Neural cell (in vitro differentiated cells): ENCODE measurements around the gene PXMP2. TPM values are rescaled to one million over a fixed set of nuclear protein-coding genes. Genes with fewer than 3 reads are reported as not detected.
"Not testable (repeated sequence)": the region's sequence is repeated elsewhere in the genome, so short reads cannot be mapped to it uniquely, and the experiment has no call there.

Source experiments
- H2AFZ ChIP-seq: fragments of 200-600, 300-800 bp; sonication (generic), shearing (Covaris generic); 2 replicates; pipeline ENCODE4 v1.6.0; 2014; ENCODE audit warnings: low read depth, mild to moderate bottlenecking, antibody characterized with exemption, low read length, moderate library complexity
- H3F3A ChIP-seq: fragments of 200-600 bp; shearing (Covaris generic); 2 replicates; pipeline ENCODE4 v1.6.1; 2016; ENCODE audit warnings: mild to moderate bottlenecking, moderate library complexity, mixed read lengths, antibody characterized with exemption, low read length; ENCODE audit not compliant: insufficient read depth, poor library complexity, severe bottlenecking
- H3K27ac ChIP-seq: fragments of 200-600, 300-800 bp; sonication (generic), shearing (Covaris generic); 2 replicates; pipeline ENCODE4 v1.5.1; 2014; ENCODE audit warnings: mild to moderate bottlenecking, low read length, moderate library complexity
- H3K27me3 ChIP-seq: fragments of 300-800, 200-600 bp; sonication (generic), shearing (Covaris generic); 2 replicates; pipeline ENCODE4 v1.6.0; 2014; ENCODE audit warnings: mild to moderate bottlenecking, low read depth, low read length, moderate library complexity; ENCODE audit not compliant: insufficient read depth
- H3K36me3 ChIP-seq: fragments of 300-800, 200-600 bp; sonication (generic), shearing (Covaris generic); 2 replicates; pipeline ENCODE4 v1.5.1; 2014; ENCODE audit warnings: mild to moderate bottlenecking, antibody characterized with exemption, low read length, moderate library complexity; ENCODE audit not compliant: insufficient read depth
- H3K4me2 ChIP-seq: fragments of 300-800, 200-600 bp; sonication (generic), shearing (Covaris generic); 2 replicates; pipeline ENCODE4 v1.6.0; 2014; ENCODE audit warnings: mild to moderate bottlenecking, low read length
- H3K4me3 ChIP-seq: fragments of 300-800, 200-600 bp; sonication (generic), shearing (Covaris generic); 2 replicates; pipeline ENCODE4 v1.5.1; 2014; ENCODE audit warnings: mild to moderate bottlenecking, low read length, moderate library complexity
- H3K79me2 ChIP-seq: fragments of 200-600 bp; shearing (Covaris generic); replicated peaks from 2 replicates; pipeline ENCODE4 v1.6.0; 2014; ENCODE audit warnings: mild to moderate bottlenecking, low read length, moderate library complexity; ENCODE audit not compliant: insufficient read depth
- H3K9ac ChIP-seq: fragments of 300-800, 200-600 bp; sonication (generic), shearing (Covaris generic); 2 replicates; pipeline ENCODE4 v1.6.1; 2016; ENCODE audit warnings: mild to moderate bottlenecking, low read length, mixed read lengths
- H3K9me2 ChIP-seq: fragments of 200-600 bp; shearing (Covaris generic); 2 replicates; pipeline ENCODE4 v1.6.1; 2016; ENCODE audit warnings: mild to moderate bottlenecking, low read length, mixed read lengths; ENCODE audit not compliant: insufficient read depth
- H3K9me3 ChIP-seq: fragments of 200-600, 300-800 bp; sonication (generic), shearing (Covaris generic); 2 replicates; pipeline ENCODE4 v1.6.1; 2016; ENCODE audit warnings: mild to moderate bottlenecking, mixed run types, low read length, moderate library complexity, mixed read lengths
- H4K20me1 ChIP-seq: fragments of 200-600 bp; shearing (Covaris generic); 2 replicates; pipeline ENCODE4 v1.6.1; 2016; ENCODE audit warnings: mild to moderate bottlenecking, mixed run types; ENCODE audit not compliant: insufficient read depth
- EZH2 ChIP-seq: fragments of 200-600, 300-800 bp; shearing (Covaris generic), sonication (generic); IDR thresholded peaks from 2 replicates; pipeline ENCODE4 v1.6.1; 2014; ENCODE audit warnings: antibody characterized with exemption, low read length, borderline replicate concordance, mild to moderate bottlenecking; ENCODE audit not compliant: insufficient read depth, poor library complexity, severe bottlenecking
- POLR2AphosphoS5 ChIP-seq: IDR thresholded peaks from 2 replicates; pipeline ENCODE4 v1.6.1; 2012
- SMC3 ChIP-seq: fragments of 450-650 bp; conservative IDR thresholded peaks from 2 replicates; pipeline ENCODE4 v1.6.1; 2014; ENCODE audit warnings: antibody characterized with exemption, mild to moderate bottlenecking, moderate library complexity; ENCODE audit not compliant: poor library complexity
- TAF1 ChIP-seq: IDR thresholded peaks from 2 replicates; pipeline ENCODE4 v1.6.1; 2012; ENCODE audit warnings: low read depth
- polyA plus RNA-seq: library from polyadenylated mRNA; depleted of rRNA; stranded (reverse); fragments of >200 nt; gene quantifications from 2 replicates; pipeline ENCODE4 v1.2.3, GENCODE V29; 2014
- small RNA-seq, 3 experiments: library from RNA; depleted of rRNA; stranded (forward); fragments of <200 nt; gene quantifications; one replicate each; pipeline ENCODE3, GENCODE V24; 2012
- TF ChIP-seq, protein P1 (sequence below): IDR thresholded peaks from 2 replicates; pipeline ENCODE4 v1.6.1; 2012; ENCODE audit warnings: borderline replicate concordance
- TF ChIP-seq, protein P2 (sequence below): fragments of 450-650 bp; IDR thresholded peaks from 2 replicates; pipeline ENCODE4 v1.5.1; 2014; ENCODE audit warnings: antibody characterized with exemption, mild to moderate bottlenecking, moderate library complexity; ENCODE audit not compliant: poor library complexity, severe bottlenecking

The PXMP2 gene
- polyA plus RNA-seq, 1 donor from 2014 or later: 95.8 TPM

DNA sequence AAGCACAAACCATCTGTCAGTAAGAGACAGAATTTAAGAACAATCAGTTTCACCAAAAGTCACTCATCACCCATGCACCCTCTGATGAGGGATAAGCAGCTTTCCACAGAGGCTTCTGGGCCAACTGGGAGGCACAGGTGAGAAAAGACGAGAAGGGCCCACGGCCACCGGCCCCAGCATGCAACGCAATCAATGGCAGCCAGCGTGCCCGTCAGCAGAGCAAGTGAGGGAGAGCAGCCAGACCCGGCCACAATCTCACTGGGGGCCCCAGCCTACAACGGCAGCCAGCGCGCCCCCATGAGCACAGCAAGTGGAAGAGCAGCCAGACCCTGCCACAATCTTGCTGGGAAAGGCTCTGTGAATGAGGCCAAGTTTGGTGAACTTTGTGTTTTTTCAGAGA lies 60.9 kb downstream of the PXMP2 start:
- H3F3A ChIP-seq: no peaks in the 10 kb centered on the region
- no peak overlapping the region for H3K4me3 ChIP-seq
- no peaks in the 10 kb centered on the region for H3K79me2 ChIP-seq
- peaks cover 6% of the 10 kb centered on the region for H3K36me3 ChIP-seq
- H3K27me3 ChIP-seq: no peaks in the 10 kb centered on the region
- no peak overlapping the region for H3K4me2 ChIP-seq
- no peak overlapping the region for H2AFZ ChIP-seq
- no peak overlapping the region for H3K9ac ChIP-seq
- TF ChIP-seq SMC3 (no peak), POLR2AphosphoS5 (no peak)
- H3K9me2 ChIP-seq: no peaks in the 10 kb centered on the region
- no peaks in the 10 kb centered on the region for H4K20me1 ChIP-seq
- no peaks in the 10 kb centered on the region for H3K9me3 ChIP-seq
- no peak overlapping the region for H3K27ac ChIP-seq

DNA sequence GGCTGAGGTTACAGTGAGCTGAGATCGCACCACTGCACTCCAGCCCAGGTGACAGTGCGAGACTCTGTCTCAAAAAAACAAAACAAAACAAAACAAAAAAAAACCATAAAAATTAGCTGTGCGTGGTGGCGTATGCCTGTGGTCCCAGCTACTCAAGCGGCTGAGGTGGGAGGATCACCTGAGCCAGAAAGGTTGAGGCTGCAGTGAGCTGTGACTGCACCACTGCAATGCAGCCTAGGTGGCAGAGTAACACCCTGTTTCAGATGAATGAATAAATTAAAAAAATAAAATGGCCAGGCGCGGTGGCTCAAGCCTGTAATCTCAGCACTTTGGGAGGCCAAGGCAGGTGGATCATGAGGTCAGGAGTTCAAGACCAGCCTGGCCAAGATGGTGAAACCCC lies 66.3 kb downstream of the PXMP2 start:
- H3K4me2 ChIP-seq, H4K20me1 ChIP-seq, H3K27me3 ChIP-seq, H3K9me3 ChIP-seq, H3F3A ChIP-seq, H3K36me3 ChIP-seq, H3K9me2 ChIP-seq, H3K27ac ChIP-seq, H3K4me3 ChIP-seq, H2AFZ ChIP-seq, H3K9ac ChIP-seq: not testable (repeated sequence)
- H3K79me2 ChIP-seq: peaks cover 17% of the 10 kb centered on the region

DNA sequence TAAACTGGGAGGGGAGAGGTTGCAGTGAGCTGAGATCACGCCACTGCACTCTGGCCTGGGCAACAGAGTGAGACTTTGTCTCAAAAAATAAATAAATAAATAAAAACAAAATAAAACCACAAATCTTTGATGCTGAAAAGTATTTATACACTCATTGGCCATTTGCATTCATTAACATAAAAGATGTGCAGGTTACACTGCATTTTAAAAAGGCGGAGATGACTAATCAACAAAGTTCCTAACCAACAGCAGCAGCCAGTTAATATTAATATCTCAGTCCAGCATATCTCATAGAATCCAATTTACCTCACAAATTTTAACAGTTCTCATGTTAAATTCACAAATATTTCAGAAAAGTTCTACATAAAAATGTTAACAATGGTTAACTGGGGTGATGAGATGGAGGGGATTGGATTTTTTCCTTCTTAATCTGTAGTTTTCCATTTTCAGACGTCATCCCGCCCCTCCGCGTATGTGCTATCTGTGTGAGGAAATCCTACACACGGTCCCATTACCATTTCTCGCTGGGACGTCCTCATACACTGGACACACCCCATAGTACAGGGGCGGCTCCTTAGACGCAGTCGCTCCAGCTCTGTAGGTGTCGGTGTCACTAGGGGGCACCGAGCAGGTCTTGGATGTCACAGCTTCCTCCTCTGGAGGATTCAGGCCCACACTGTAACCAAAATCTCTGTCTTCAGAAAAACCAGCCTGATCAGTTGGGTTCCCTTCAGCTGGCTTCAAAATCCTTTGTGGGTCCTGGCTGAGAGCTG lies 67.0 kb downstream of the PXMP2 start:
- Histone ChIP-seq H3K36me3 (no peaks in the 10 kb centered on the region), H3K27me3 (no peaks in the 10 kb centered on the region), H3K4me2 (no peak overlapping the region), H3K79me2 (peaks cover 21% of the 10 kb centered on the region), H2AFZ (no peak overlapping the region), H3K9ac (no peak overlapping the region), H3K27ac (no peak overlapping the region), H3K9me2 (no peaks in the 10 kb centered on the region), H3K4me3 (no peak overlapping the region), H4K20me1 (no peaks in the 10 kb centered on the region), H3F3A (no peaks in the 10 kb centered on the region), H3K9me3 (no peaks in the 10 kb centered on the region)
- no peak for TF ChIP-seq SMC3
- no peak for TF ChIP-seq EZH2
- TF ChIP-seq, protein P1, sequence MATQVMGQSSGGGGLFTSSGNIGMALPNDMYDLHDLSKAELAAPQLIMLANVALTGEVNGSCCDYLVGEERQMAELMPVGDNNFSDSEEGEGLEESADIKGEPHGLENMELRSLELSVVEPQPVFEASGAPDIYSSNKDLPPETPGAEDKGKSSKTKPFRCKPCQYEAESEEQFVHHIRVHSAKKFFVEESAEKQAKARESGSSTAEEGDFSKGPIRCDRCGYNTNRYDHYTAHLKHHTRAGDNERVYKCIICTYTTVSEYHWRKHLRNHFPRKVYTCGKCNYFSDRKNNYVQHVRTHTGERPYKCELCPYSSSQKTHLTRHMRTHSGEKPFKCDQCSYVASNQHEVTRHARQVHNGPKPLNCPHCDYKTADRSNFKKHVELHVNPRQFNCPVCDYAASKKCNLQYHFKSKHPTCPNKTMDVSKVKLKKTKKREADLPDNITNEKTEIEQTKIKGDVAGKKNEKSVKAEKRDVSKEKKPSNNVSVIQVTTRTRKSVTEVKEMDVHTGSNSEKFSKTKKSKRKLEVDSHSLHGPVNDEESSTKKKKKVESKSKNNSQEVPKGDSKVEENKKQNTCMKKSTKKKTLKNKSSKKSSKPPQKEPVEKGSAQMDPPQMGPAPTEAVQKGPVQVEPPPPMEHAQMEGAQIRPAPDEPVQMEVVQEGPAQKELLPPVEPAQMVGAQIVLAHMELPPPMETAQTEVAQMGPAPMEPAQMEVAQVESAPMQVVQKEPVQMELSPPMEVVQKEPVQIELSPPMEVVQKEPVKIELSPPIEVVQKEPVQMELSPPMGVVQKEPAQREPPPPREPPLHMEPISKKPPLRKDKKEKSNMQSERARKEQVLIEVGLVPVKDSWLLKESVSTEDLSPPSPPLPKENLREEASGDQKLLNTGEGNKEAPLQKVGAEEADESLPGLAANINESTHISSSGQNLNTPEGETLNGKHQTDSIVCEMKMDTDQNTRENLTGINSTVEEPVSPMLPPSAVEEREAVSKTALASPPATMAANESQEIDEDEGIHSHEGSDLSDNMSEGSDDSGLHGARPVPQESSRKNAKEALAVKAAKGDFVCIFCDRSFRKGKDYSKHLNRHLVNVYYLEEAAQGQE: no peak
- TF ChIP-seq, protein P2, sequence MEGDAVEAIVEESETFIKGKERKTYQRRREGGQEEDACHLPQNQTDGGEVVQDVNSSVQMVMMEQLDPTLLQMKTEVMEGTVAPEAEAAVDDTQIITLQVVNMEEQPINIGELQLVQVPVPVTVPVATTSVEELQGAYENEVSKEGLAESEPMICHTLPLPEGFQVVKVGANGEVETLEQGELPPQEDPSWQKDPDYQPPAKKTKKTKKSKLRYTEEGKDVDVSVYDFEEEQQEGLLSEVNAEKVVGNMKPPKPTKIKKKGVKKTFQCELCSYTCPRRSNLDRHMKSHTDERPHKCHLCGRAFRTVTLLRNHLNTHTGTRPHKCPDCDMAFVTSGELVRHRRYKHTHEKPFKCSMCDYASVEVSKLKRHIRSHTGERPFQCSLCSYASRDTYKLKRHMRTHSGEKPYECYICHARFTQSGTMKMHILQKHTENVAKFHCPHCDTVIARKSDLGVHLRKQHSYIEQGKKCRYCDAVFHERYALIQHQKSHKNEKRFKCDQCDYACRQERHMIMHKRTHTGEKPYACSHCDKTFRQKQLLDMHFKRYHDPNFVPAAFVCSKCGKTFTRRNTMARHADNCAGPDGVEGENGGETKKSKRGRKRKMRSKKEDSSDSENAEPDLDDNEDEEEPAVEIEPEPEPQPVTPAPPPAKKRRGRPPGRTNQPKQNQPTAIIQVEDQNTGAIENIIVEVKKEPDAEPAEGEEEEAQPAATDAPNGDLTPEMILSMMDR: no peak
- TF ChIP-seq TAF1: no peak
- TF ChIP-seq POLR2AphosphoS5: no peak

Small RNA genes within 50 kb of the gene (small RNA-seq; reads per million reads assigned to genes)
- gene RNA5SP379: 0 to 0.33 (median 0) reads per million in 3 experiments

Other genes starting within 250 kb of the PXMP2 start
- gene FBRSL1, start 197.4 kb upstream of the PXMP2 start, polyA plus RNA-seq: 11.9 and 37.0 TPM in 2 replicates
- gene LRCOL1, start 77.0 kb upstream of the PXMP2 start, polyA plus RNA-seq: not detected in 2 replicates
- gene P2RX2, start 68.8 kb upstream of the PXMP2 start, polyA plus RNA-seq: not detected in 2 replicates
- 8.5 and 25.6 TPM in 2 replicates for gene POLE, start 245 bp upstream of the PXMP2 start, polyA plus RNA-seq
- 32.5 and 46.8 TPM in 2 replicates for gene PGAM5, start 23.3 kb downstream of the PXMP2 start, polyA plus RNA-seq
- gene ANKLE2, start 74.2 kb downstream of the PXMP2 start, polyA plus RNA-seq: 69.9 and 72.3 TPM in 2 replicates
- 16.7 and 20.2 TPM in 2 replicates for gene GOLGA3, start 141.3 kb downstream of the PXMP2 start, polyA plus RNA-seq
- gene CHFR, start 200.0 kb downstream of the PXMP2 start, polyA plus RNA-seq: 88.4 and 89.3 TPM in 2 replicates